Lung (tissue), 12 donors: ENCODE data around the gene TRIM46. TPM values are rescaled to one million over a fixed set of nuclear protein-coding genes. Genes with fewer than 3 reads are reported as not detected.
"Not testable (repeated sequence)": the region's sequence is repeated elsewhere in the genome, so short reads cannot be mapped to it uniquely, and the experiment has no call there.

Experiments
- ATAC-seq: fragments of 200-7000 bp; cut with Tn5 transposase; one replicate; pipeline ENCODE4 v1.9.1; 2020; ENCODE audit warnings: moderate number of reproducible peaks; ENCODE audit not compliant: insufficient read depth, low FRiP score
- DNase-seq, 3 donors: peaks; one replicate each; pipeline ENCODE4 v3.0.0-alpha.2; 2013 to 2017
- H3K27ac ChIP-seq, 2 donors: one replicate each; pipeline ENCODE4 v1.5.1; 2013; ENCODE audit warnings: mild to moderate bottlenecking in 2 of 2, moderate library complexity in 2 of 2, control low read depth in 1 of 2, inconsistent platforms in 1 of 2, low read depth in 1 of 2, low read length in 1 of 2
- H3K27me3 ChIP-seq, 3 donors: one replicate each; pipeline ENCODE4 v1.5.1; 2013; ENCODE audit warnings: low read length in 2 of 3; ENCODE audit not compliant: control insufficient read depth in 3 of 3, insufficient read depth in 3 of 3
- H3K36me3 ChIP-seq, 4 donors: one replicate each; pipeline ENCODE4 v1.5.1; 2013; ENCODE audit warnings: low read length in 4 of 4, mild to moderate bottlenecking in 1 of 4, moderate library complexity in 1 of 4; ENCODE audit not compliant: control insufficient read depth in 4 of 4, insufficient read depth in 4 of 4
- H3K4me1 ChIP-seq, 5 donors: one replicate each; pipeline ENCODE4 v1.5.1; 2013; ENCODE audit warnings: low read length in 5 of 5, mild to moderate bottlenecking in 2 of 5, moderate library complexity in 1 of 5; ENCODE audit not compliant: control insufficient read depth in 5 of 5, insufficient read depth in 5 of 5
- H3K4me3 ChIP-seq: one replicate; pipeline ENCODE4 v1.5.1; 2013; ENCODE audit warnings: mild to moderate bottlenecking, control low read depth, moderate library complexity
- H3K9ac ChIP-seq, 2 donors: one replicate each; pipeline ENCODE4 v1.5.1; 2013; ENCODE audit warnings: low read length in 2 of 2, control low read depth in 1 of 2; ENCODE audit not compliant: insufficient read depth in 1 of 2
- H3K9me3 ChIP-seq, 4 donors: one replicate each; pipeline ENCODE4 v1.5.1; 2013; ENCODE audit warnings: low read length in 3 of 4, mild to moderate bottlenecking in 1 of 4, moderate library complexity in 1 of 4; ENCODE audit not compliant: control insufficient read depth in 4 of 4, insufficient read depth in 3 of 4
- CTCF ChIP-seq: IDR thresholded peaks from 2 replicates; pipeline ENCODE4 v1.5.1; 2012; ENCODE audit warnings: mild to moderate bottlenecking; ENCODE audit errors: control extremely low read depth, extremely low read depth
- WGBS, 2 donors: extraction: QIAGEN DNeasy Blood & Tissue Kit; methylation state at CpG; one replicate each; pipeline ENCODE4 v1.1.7; 2013; 5-methylcytosine and 5-hydroxymethylcytosine counted together
- polyA plus RNA-seq, 2 donors: library from polyadenylated mRNA; stranded (reverse); fragments of 200-250 nt; gene quantifications; one replicate each; pipeline ENCODE4 v1.2.1, GENCODE V29; 2013
- total RNA-seq, 2 donors: library from RNA; depleted of rRNA in 1 of 2; stranded (reverse); fragments of >200 nt in 1 of 2; gene quantifications; one replicate each; pipeline ENCODE4 v1.2.1, GENCODE V29; 2014 to 2021
- donor health status: control.
- donor health status: control.
- donor health status: Bipolar disorder and iron deficiency.
- donor health status: healthy.
- donor health status: DM: yes; HTN: yes; CAD: no.

TRIM46 gene
- total and polyA plus RNA-seq, 4 donors, result 0.26 to 0.71 (median 0.46) TPM

DNA sequence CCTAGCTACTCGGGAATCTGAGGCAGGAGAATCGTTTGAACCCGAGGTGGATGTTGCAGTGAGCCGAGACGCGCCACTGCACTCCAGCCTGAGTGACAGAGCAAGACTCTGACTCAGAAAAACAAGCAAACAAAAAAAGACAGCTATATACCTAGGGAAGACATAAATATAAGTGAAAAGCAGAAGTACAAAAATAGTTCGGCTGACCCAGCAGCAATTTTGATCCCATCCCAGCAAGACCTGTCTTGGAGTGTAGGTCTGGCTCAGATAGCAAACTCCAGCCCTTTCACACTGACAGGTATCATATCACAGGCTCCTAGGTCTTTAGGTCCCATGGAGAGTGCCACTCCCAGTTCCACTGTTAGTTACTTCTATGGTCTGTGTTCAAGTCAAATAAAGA, 49.4 kb downstream of the TRIM46 start:
- Histone ChIP-seq H3K9me3 (no peaks in the 10 kb centered on the region), H3K4me3 (no peak overlapping the region), H3K27me3 (no peaks in the 10 kb centered on the region), H3K4me1 (peaks cover 1 to 11% (median 5%) of the 10 kb centered on the region in 5 donors), H3K36me3 (no peaks in the 10 kb centered on the region), H3K9ac (no peak overlapping the region), H3K27ac (no peak overlapping the region)
- DNase-seq (no peak), ATAC-seq (no peak)
- TF ChIP-seq CTCF, result no peak
- WGBS, 2 donors, result 48 to 70% methylated on average over 7 of the region's 7 CpGs

- H3K9ac ChIP-seq, ATAC-seq, DNase-seq, H3K27me3 ChIP-seq, H3K36me3 ChIP-seq, H3K9me3 ChIP-seq, H3K4me3 ChIP-seq: not testable (repeated sequence)
- WGBS, 2 donors, result 94 to 96% methylated on average over 8 of the region's 8 CpGs
- peaks cover 0 to 14% (median 7%) of the 10 kb centered on the region in 5 donors for H3K4me1 ChIP-seq
- H3K27ac ChIP-seq, result peak overlapping the region in 1 of 2 donors; percentile 52
Observed at GRCh38 chr1:155225404-155225759, 51.7 kb downstream of the TRIM46 start.

- Histone ChIP-seq H3K27ac (peak overlapping the region; percentile 86 to 94), H3K36me3 (no peaks in the 10 kb centered on the region), H3K4me1 (peaks cover 0 to 14% (median 7%) of the 10 kb centered on the region in 5 donors), H3K9ac (peak overlapping the region; percentile 18 to 84), H3K4me3 (peak overlapping the region; percentile 60), H3K27me3 (no peaks in the 10 kb centered on the region), H3K9me3 (no peaks in the 10 kb centered on the region)
- 1% methylated on average over 7 of the region's 7 CpGs for WGBS, 2 donors
- DNase-seq (peak; percentile 77 to 79 (median 79)), ATAC-seq (peak; percentile 36)
- peak; percentile 52 for TF ChIP-seq CTCF
Observed at GRCh38 chr1:155226188-155226909, 52.7 kb downstream of the TRIM46 start.

DNA sequence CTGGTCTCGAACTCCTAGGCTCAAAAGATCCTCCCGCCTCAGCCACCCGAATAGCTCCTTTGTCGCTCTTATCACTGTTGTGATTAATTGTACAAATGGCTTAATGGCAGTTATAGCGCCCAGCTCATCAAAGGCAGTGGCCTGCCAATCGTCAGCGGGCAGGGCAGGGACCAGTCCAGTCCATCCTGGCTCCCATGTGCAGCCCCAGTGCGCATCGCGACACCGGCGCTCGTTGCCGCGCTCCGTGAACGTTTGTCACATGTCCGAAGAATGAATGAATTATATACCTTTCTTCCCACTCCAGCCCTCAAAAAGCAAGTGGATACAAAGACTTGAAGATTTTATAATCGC, 53.2 kb downstream of the TRIM46 start:
- 0 to 1% methylated on average over 19 of the region's 19 CpGs for WGBS, 2 donors
- peaks cover 0 to 14% (median 7%) of the 10 kb centered on the region in 5 donors for H3K4me1 ChIP-seq

More for the DNA sequence above, 53.2 kb downstream of the TRIM46 start:
- ATAC-seq, result peak; percentile 27
- Histone ChIP-seq H3K27ac (peak overlapping the region; percentile 86 to 94), H3K36me3 (no peaks in the 10 kb centered on the region), H3K4me3 (peak overlapping the region; percentile 60), H3K9me3 (no peaks in the 10 kb centered on the region), H3K9ac (peak overlapping the region; percentile 18 to 84), H3K27me3 (no peaks in the 10 kb centered on the region)
- TF ChIP-seq CTCF, result no peak
- DNase-seq, result peak; percentile 68 to 79 (median 71)
